HepG2 (cell line): Measurements from ENCODE around the gene MRS2. TPM values are rescaled to one million over a fixed set of nuclear protein-coding genes. Genes with fewer than 3 reads are reported as not detected.
"Not testable (repeated sequence)": the region's sequence is repeated elsewhere in the genome, so short reads cannot be mapped to it uniquely, and the experiment has no call there.

Experiments
- CBX5 ChIP-seq: sonication (generic); formaldehyde crosslinking; IDR thresholded peaks from 2 replicates; pipeline ENCODE4 v1.4.0; 2020; ENCODE audit warnings: missing genetic modification reagents, borderline replicate concordance
- CREB1 ChIP-seq, 2 experiments: fragments of 450-650 bp in 1 of 2; IDR thresholded peaks; 2 replicates each; pipeline ENCODE4 v1.6.1; 2016 to 2017; ENCODE audit warnings: control low read depth in 1 of 2, mild to moderate bottlenecking in 1 of 2, missing compliant biosample characterization in 1 of 2, missing genetic modification characterization in 1 of 2
- EP300 ChIP-seq, 3 experiments: sonication (generic) in 1 of 3; formaldehyde crosslinking in 1 of 3; IDR thresholded peaks; 2 replicates each; pipeline versions ENCODE4 v1.5.1 to v1.6.1; 2011 to 2020; ENCODE audit warnings: low read depth in 2 of 3, low read length in 2 of 3, borderline replicate concordance in 1 of 3, improper control_type of control experiment in 1 of 3, mild to moderate bottlenecking in 1 of 3, missing genetic modification reagents in 1 of 3, moderate library complexity in 1 of 3
- LCORL ChIP-seq, 2 experiments: fragments of 450-650 bp in 1 of 2; sonication (generic) in 1 of 2; formaldehyde crosslinking in 1 of 2; IDR thresholded peaks; 2 replicates each; pipeline versions ENCODE4 v1.5.0 to v1.6.1; 2017 to 2020; ENCODE audit warnings: antibody characterized with exemption in 1 of 2, missing genetic modification reagents in 1 of 2
- NKX3-1 ChIP-seq: sonication (generic); formaldehyde crosslinking; IDR thresholded peaks from 2 replicates; pipeline ENCODE4 v1.5.0; 2020; ENCODE audit warnings: missing genetic modification reagents
- YY1 ChIP-seq: IDR thresholded peaks from 2 replicates; pipeline ENCODE4 v1.6.1; 2011; ENCODE audit warnings: low read length, low read depth, moderate library complexity, mild to moderate bottlenecking; ENCODE audit not compliant: insufficient read depth, insufficient replicate concordance
- ZBTB25 ChIP-seq: IDR thresholded peaks from 2 replicates; pipeline ENCODE4 v1.6.1; 2018; ENCODE audit warnings: missing genetic modification reagents
- ZBTB7B ChIP-seq: sonication (generic); formaldehyde crosslinking; IDR thresholded peaks from 2 replicates; pipeline ENCODE4 v1.4.0; 2020; ENCODE audit warnings: missing genetic modification reagents
- ZMYM3 ChIP-seq: sonication (generic); formaldehyde crosslinking; IDR thresholded peaks from 2 replicates; pipeline ENCODE4 v1.5.1; 2020; ENCODE audit warnings: mild to moderate bottlenecking, missing genetic modification reagents
- ZMYM4 ChIP-seq: sonication (generic); formaldehyde crosslinking; IDR thresholded peaks from 2 replicates; pipeline ENCODE4 v1.8.1; 2023; ENCODE audit warnings: mild to moderate bottlenecking, missing genetic modification reagents
- ZNF264 ChIP-seq: sonication (generic); formaldehyde crosslinking; IDR thresholded peaks from 2 replicates; pipeline ENCODE4 v1.4.0; 2020; ENCODE audit warnings: missing genetic modification reagents
- ZNF292 ChIP-seq: sonication (generic); formaldehyde crosslinking; IDR thresholded peaks from 2 replicates; pipeline ENCODE4 v1.8.1; 2022; ENCODE audit warnings: mild to moderate bottlenecking, low read depth, missing genetic modification reagents, borderline replicate concordance
- ZNF503 ChIP-seq: sonication (generic); formaldehyde crosslinking; IDR thresholded peaks from 2 replicates; pipeline ENCODE4 v1.4.0; 2020; ENCODE audit warnings: missing genetic modification reagents
- ZNF605 ChIP-seq: sonication (generic); formaldehyde crosslinking; IDR thresholded peaks from 2 replicates; pipeline ENCODE4 v1.8.0; 2022; ENCODE audit warnings: mild to moderate bottlenecking, missing genetic modification reagents
- ZNF687 ChIP-seq: sonication (generic); formaldehyde crosslinking; IDR thresholded peaks from 2 replicates; pipeline ENCODE4 v1.5.1; 2020; ENCODE audit warnings: mild to moderate bottlenecking, missing genetic modification reagents, moderate library complexity
- polyA plus RNA-seq, 8 experiments: library from polyadenylated mRNA; depleted of rRNA in 3 of 8; stranded (reverse) in 7 of 8; unstranded in 1 of 8; fragments of >200 nt; fragmentation: Illumina TruSeq in 4 of 8; extraction: Trizol in 4 of 8; gene quantifications; 2 replicates each; pipeline versions ENCODE4 v1.2.1 to v1.2.3, GENCODE V29; 2011 to 2016; ENCODE audit warnings: low read depth in 4 of 8, missing spikeins in 1 of 8, mixed read lengths in 1 of 8; ENCODE audit not compliant: insufficient read depth in 1 of 8
- total RNA-seq, 5 experiments: library from RNA; depleted of rRNA; stranded (reverse); fragments of >200 nt; fragmentation: Illumina TruSeq; extraction: Trizol; gene quantifications; 2 replicates each; pipeline ENCODE4 v1.2.3, GENCODE V29; 2016; ENCODE audit warnings: low read depth in 1 of 5
- TF ChIP-seq, protein P1 (sequence below): sonication (generic); formaldehyde crosslinking; IDR thresholded peaks from 2 replicates; pipeline ENCODE4 v1.8.0; 2022; ENCODE audit warnings: mild to moderate bottlenecking, missing genetic modification reagents
- TF ChIP-seq, protein P2 (sequence below): sonication (generic); formaldehyde crosslinking; IDR thresholded peaks from 2 replicates; pipeline ENCODE4 v1.5.0; 2020; ENCODE audit warnings: missing genetic modification reagents

Gene MRS2
- total and polyA plus RNA-seq, 2 of the 13 experiments (the other 11 are each of a cell fraction or from before 2014, with no cell fraction given) = 31.1 to 83.8 TPM

DNA sequence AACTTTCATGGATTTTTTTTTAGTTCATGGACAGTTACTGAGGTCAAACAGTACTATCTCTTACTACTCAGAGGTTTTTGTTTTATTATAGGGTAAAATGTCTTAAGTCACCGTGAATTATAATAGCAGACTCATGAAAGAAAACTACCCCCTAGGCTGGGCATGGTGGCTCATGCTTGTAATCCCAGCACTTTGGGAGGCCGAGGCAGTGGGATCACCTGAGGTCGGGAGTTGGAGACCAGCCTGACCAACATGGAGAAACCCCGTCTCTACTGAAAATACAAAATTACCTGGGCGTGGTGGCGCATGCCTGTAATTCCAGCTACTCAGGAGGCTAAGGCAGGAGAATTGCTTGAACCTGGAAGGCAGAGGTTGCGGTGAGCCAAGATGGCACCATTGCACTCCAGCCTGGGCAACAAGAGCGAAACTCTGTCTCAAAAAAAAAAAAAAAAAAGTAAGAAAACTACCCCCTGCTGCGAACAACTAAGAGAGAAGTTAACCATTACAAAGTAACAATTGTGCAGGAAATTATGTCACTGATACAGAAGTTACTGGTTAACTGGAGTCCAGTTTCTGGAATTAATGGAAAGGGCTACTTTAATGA lies 19.7 kb upstream of the MRS2 start (continued):
- TF ChIP-seq ZNF503 (CRISPR knock-in tag) (peak; percentile 54; the same call in 1 of the 2 replicates), NKX3-1 (CRISPR knock-in tag) (0 out of 2 replicates have a peak, but pooled peaks have one; percentile 39), LCORL (CRISPR knock-in tag; IDR thresholded peaks at IDR 0.05) (peak; percentile 50; the same call in 1 of the 2 replicates), ZMYM4 (CRISPR knock-in tag) (peak; percentile 55; the same call in 1 of the 2 replicates), ZNF687 (CRISPR knock-in tag) (peak; percentile 57), YY1 (peak; percentile 42), ZBTB25 (0 out of 2 replicates have a peak, but pooled peaks have one; percentile 56), EP300 (IDR thresholded peaks at IDR 0.05; ENCODE audit: low read depth in 2 of 2, low read length in 2 of 2) (peak in 1 of 2 experiments; percentile 60; a peak in 1 of 4 replicates), CREB1 (CRISPR knock-in tag; IDR thresholded peaks at IDR 0.05) (peak; percentile 75), ZNF292 (CRISPR knock-in tag) (peak; percentile 69; the same call in 1 of the 2 replicates), ZBTB7B (CRISPR knock-in tag) (0 out of 2 replicates have a peak, but pooled peaks have one; percentile 18), CBX5 (CRISPR knock-in tag) (peak; percentile 20; the same call in 1 of the 2 replicates), ZNF264 (CRISPR knock-in tag) (peak; percentile 71; the same call in 1 of the 2 replicates), ZMYM3 (peak; percentile 58; the same call in 1 of the 2 replicates), ZNF605 (0 out of 2 replicates have a peak, but pooled peaks have one; percentile 28)
- not testable (repeated sequence) for TF ChIP-seq LCORL (IDR thresholded peaks at IDR 0.05); EP300 (CRISPR knock-in tag; IDR thresholded peaks at IDR 0.05; ENCODE audit: borderline replicate concordance); CREB1 (IDR thresholded peaks at IDR 0.05)
- TF ChIP-seq, protein P1, sequence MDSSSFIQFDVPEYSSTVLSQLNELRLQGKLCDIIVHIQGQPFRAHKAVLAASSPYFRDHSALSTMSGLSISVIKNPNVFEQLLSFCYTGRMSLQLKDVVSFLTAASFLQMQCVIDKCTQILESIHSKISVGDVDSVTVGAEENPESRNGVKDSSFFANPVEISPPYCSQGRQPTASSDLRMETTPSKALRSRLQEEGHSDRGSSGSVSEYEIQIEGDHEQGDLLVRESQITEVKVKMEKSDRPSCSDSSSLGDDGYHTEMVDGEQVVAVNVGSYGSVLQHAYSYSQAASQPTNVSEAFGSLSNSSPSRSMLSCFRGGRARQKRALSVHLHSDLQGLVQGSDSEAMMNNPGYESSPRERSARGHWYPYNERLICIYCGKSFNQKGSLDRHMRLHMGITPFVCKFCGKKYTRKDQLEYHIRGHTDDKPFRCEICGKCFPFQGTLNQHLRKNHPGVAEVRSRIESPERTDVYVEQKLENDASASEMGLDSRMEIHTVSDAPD = 0 out of 2 replicates have a peak, but pooled peaks have one; percentile 44
- TF ChIP-seq, protein P2, sequence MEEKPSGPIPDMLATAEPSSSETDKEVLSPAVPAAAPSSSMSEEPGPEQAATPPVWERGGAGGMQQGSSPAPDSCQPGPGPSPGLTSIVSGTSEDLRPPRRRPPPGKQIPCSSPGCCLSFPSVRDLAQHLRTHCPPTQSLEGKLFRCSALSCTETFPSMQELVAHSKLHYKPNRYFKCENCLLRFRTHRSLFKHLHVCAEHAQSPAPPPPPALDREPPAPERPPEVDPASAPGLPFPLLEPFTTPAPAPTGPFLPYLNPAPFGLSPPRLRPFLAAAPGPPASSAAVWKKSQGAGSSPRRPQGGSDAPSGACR (CRISPR knock-in tag) = peak; percentile 54; the same call in 1 of the 2 replicates
